MM.1S (cell line): ENCODE results near the gene ESPL1.

Experiments
- EZH2 ChIP-seq: fragments of 300-600 bp; sonication (generic); optimal IDR thresholded peaks from 2 replicates; pipeline ENCODE3; 2017; ENCODE audit warnings: low read depth, mild to moderate bottlenecking, antibody characterized with exemption, low read length, mixed read lengths
- TF ChIP-seq, protein P1 (sequence below): fragments of 300-600 bp; sonication (generic); IDR thresholded peaks from 2 replicates; pipeline ENCODE4 v1.5.1; 2016; ENCODE audit warnings: antibody characterized with exemption, low read length, mixed read lengths

DNA sequence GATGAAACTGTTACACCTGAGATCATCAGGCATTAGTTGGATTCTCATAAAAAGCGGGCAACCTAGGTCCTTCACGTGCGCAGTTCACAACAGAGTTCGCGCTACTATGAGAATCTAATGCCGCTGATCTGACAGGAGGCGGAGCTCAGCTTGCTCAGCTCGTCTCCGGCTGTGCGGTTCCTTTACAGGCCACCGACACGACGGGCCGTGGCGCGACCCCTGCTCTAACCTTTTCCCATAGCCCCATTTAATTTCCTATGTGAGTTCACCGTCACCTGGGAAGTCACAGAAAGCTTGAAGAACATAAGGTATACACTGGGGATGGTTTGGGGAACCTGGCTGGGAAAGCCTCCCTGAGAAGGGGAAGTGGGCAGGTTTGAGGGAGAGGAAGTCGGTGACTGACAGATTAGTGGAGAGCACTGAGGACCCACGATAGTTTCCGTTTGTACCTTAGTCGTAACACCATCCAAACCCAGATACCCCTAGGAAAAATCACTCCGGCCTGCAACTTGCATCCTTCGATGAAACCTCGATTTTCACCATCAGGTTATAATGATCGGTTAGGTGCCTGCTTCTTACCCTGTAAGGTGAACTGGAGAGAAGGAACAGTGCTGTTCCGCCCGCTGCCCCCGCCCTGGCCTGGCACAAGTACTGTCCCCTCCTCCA, 56.1 kb downstream of the ESPL1 start:
- TF ChIP-seq, protein P1, sequence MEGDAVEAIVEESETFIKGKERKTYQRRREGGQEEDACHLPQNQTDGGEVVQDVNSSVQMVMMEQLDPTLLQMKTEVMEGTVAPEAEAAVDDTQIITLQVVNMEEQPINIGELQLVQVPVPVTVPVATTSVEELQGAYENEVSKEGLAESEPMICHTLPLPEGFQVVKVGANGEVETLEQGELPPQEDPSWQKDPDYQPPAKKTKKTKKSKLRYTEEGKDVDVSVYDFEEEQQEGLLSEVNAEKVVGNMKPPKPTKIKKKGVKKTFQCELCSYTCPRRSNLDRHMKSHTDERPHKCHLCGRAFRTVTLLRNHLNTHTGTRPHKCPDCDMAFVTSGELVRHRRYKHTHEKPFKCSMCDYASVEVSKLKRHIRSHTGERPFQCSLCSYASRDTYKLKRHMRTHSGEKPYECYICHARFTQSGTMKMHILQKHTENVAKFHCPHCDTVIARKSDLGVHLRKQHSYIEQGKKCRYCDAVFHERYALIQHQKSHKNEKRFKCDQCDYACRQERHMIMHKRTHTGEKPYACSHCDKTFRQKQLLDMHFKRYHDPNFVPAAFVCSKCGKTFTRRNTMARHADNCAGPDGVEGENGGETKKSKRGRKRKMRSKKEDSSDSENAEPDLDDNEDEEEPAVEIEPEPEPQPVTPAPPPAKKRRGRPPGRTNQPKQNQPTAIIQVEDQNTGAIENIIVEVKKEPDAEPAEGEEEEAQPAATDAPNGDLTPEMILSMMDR, result no peak
- TF ChIP-seq EZH2, result no peak
